ENCODE results near the gene ATP2C2. TPM values are rescaled to one million over a fixed set of nuclear protein-coding genes. Genes with fewer than 3 reads are reported as not detected.

The ATP2C2 gene
- total RNA-seq, 1 donor from 2014 or later = not detected

DNA sequence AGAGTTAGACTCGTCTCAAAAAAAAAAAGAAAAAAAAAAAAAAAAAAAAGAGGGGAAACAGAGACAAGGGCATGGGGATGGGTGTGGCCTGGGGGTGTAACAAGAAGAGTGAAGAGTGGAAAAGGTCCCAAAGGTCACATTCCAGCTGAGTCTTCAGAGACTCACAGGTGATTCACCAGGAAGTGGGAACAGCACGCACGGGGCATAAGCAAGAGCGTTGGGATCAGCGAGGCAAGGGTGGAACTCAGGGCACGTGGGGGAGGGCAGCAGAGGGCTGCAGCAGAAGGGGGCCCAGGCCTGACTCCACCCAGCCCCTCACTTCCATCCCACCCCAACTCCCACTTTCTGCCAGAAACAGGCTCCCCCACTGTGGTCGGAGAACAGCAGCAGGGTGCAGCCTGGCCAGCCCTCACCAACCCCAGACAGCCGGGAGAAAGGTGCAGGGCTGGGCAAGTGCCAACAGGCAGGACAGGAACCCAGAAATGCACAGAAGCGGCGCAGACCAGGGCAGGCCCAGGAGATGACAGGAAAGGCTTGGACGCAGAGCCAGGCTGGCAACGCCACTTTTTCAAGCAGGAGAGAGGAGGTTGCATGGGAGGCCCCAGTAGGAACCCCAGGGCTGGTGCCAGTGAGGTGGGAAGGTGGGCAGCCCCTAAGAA, 132.9 kb downstream of the ATP2C2 start:
- TF ChIP-seq, protein P1, sequence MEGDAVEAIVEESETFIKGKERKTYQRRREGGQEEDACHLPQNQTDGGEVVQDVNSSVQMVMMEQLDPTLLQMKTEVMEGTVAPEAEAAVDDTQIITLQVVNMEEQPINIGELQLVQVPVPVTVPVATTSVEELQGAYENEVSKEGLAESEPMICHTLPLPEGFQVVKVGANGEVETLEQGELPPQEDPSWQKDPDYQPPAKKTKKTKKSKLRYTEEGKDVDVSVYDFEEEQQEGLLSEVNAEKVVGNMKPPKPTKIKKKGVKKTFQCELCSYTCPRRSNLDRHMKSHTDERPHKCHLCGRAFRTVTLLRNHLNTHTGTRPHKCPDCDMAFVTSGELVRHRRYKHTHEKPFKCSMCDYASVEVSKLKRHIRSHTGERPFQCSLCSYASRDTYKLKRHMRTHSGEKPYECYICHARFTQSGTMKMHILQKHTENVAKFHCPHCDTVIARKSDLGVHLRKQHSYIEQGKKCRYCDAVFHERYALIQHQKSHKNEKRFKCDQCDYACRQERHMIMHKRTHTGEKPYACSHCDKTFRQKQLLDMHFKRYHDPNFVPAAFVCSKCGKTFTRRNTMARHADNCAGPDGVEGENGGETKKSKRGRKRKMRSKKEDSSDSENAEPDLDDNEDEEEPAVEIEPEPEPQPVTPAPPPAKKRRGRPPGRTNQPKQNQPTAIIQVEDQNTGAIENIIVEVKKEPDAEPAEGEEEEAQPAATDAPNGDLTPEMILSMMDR (IDR thresholded peaks at IDR 0.05) = no peak
- no peaks in the 10 kb centered on the region for H3K27me3 ChIP-seq
- intact Hi-C loops (cut with DNase I) = loop anchor here (10.0 kb wide), 1 partner anchor 386 kb away; the partner anchor contains the start of gene MBTPS1
- H3K4me3 ChIP-seq = no peak overlapping the region
- H3K4me1 ChIP-seq = peaks cover 0 to 7% of the 10 kb centered on the region in 2 donors
- H3K9me3 ChIP-seq = no peaks in the 10 kb centered on the region
- H3K27ac ChIP-seq = no peak overlapping the region
- DNase-seq (ENCODE audit: low spot score in 2 of 2) = no peak
- peaks cover 15 to 31% of the 10 kb centered on the region in 2 donors for H3K36me3 ChIP-seq

DNA sequence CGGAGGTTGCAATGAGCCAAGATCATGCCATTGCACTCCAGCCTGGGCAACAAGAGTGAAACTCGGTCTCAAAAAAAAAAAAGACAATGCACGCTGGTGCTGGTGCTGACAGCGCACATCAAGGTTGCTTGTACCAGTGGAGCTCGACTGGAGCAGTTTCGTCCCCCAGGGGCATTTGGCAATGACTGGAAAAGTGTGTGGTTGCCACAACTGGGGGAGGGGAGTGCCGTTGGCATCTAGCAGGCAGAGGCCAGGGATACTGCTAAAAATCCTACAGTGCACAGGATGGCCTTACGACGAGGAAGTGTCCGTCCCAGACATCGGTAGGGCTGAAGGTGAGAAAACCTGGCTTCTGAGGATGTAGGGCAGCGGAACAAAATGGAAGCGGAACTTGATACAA, 133.7 kb downstream of the ATP2C2 start:
- intact Hi-C loops (cut with DNase I) = loop anchor here (10.0 kb wide), 1 partner anchor 387 kb away; the partner anchor contains the start of gene MBTPS1
- Histone ChIP-seq H3K27me3 (no peaks in the 10 kb centered on the region), H3K36me3 (peaks cover 8 to 23% of the 10 kb centered on the region in 2 donors), H3K4me1 (peaks cover 0 to 7% of the 10 kb centered on the region in 2 donors), H3K9me3 (no peaks in the 10 kb centered on the region), H3K4me3 (no peak overlapping the region), H3K27ac (no peak overlapping the region)
- TF ChIP-seq, protein P1 (IDR thresholded peaks at IDR 0.05) = no peak
- no peak for DNase-seq (ENCODE audit: low spot score in 2 of 2)

DNA sequence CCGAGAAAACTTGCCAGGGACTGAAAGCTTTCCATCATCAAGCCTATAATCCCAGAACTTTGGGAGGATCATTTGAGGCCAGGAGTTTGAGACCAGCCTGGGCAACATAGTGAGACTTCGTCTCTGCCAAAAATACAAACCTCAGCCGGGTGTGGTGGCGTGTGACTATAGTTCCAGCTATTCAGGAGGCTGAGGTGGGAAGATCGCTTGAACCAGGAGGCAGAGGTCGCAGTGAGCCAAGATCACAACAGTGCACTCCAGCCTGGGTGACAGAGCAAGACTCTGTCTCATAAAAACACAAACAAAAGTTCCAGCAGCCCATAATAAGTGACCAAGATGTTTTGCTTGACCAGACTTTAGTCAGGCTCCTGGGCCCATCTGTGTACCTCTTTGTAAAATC, 134.2 kb downstream of the ATP2C2 start:
- intact Hi-C loops (cut with DNase I) = loop anchor here (10.0 kb wide), 1 partner anchor 388 kb away; the partner anchor contains the start of gene MBTPS1
- no peaks in the 10 kb centered on the region for H3K9me3 ChIP-seq
- no peak for DNase-seq (ENCODE audit: low spot score in 2 of 2)
- H3K36me3 ChIP-seq = peaks cover 3 to 17% of the 10 kb centered on the region in 2 donors
- TF ChIP-seq, protein P1 (IDR thresholded peaks at IDR 0.05) = no peak
- H3K4me3 ChIP-seq = no peak overlapping the region
- H3K27me3 ChIP-seq = no peaks in the 10 kb centered on the region
- H3K27ac ChIP-seq = no peak overlapping the region
- H3K4me1 ChIP-seq = peaks cover 0 to 7% of the 10 kb centered on the region in 2 donors

DNA sequence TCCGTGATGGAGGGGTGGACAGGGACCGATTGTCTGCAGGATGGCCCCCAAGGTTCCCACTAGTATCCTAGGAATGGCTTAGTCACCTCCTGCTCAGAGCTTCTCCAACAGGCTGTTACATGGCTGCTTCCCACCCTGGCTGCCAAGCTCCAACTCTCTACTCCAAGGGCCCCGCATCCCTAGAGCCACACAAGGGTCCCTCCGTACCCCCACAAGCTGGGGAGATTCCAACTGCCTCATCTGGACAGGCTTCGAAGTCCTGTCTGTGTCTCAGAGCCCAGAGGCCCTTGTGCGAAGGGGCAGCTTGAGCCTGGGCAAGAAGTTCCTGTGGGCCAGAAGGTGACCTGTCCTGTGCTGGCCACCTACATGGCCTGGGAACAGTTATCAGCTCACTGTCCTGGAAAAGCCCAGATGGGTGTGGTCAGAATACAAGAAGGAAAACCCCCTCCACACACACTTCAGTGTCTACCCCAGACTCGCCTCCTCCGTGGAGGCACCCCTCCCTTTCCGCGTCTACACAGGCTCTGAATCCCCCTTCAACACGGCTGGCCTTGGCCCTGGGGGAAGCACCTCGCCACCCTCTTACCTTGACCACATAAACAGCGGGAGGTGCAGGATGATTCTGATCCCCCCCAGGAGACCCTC, 135.5 kb downstream of the ATP2C2 start:
- Histone ChIP-seq H3K4me3 (peak overlapping the region; percentile 75 to 78), H3K9me3 (no peaks in the 10 kb centered on the region), H3K4me1 (peaks cover 0 to 7% of the 10 kb centered on the region in 2 donors), H3K27ac (peak overlapping the region; percentile 69 to 83), H3K36me3 (peaks cover 0 to 12% of the 10 kb centered on the region in 2 donors), H3K27me3 (no peaks in the 10 kb centered on the region)
- DNase-seq (ENCODE audit: low spot score in 2 of 2) = no peak
- intact Hi-C loops (cut with DNase I) = loop anchor here (1.0 to 10.0 kb wide), 3 partner anchors 23 to 389 kb away; partner anchors contain the start of genes COTL1 and MBTPS1
- TF ChIP-seq, protein P1 (IDR thresholded peaks at IDR 0.05) = no peak

DNA sequence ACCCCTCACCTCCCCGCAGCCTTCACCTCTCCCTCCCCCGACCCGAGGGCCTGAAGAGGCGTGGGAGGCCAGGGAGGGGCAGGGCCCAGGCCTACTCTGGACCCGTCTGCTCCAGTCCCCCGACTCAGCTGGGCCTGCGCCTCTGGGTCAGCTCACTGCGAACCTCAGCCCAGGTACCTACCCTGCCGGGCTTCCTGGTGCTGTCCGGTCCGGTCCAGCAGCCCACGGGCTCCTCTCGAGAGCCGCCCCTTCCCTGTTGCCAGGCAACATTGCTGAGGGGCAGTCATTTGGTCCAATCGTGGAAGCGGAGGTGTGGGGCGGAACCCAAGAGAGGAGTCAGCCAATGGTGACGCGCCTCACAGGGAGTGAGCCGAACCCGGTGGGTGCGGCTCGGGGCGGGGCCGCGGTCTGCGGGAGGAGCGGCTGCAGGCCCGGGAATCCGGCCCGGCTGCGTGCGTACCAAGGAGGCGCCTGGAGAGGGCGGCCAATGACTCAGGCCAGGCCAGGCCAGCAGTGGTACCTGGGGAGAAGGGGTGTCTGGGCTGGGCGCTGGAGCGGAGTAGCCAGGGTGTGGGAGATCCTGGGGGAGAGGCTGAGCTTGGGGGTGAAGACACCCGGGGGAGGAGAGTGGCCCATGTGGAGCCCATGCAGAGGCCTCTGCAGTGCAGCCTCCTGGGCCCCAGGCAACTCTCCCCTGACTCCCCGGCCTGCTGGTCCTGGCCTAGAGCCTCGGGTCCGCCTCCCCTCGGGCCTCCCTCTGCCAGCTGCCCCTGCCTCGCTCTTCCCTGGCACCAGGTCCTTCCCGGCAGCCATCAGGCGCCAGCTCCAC, 136.3 kb downstream of the ATP2C2 start, which contains the start of gene MEAK7:
Gene MEAK7, minus strand, starts transcription at position 240 of the 829 bp plus-strand sequence. CDS start 6,573 bp downstream, outside the sequence.
- peaks cover 0 to 7% of the 10 kb centered on the region in 2 donors for H3K4me1 ChIP-seq
- H3K36me3 ChIP-seq = peaks cover 0 to 12% of the 10 kb centered on the region in 2 donors
- intact Hi-C loops (cut with DNase I) = loop anchor here (1.0 to 10.0 kb wide), 3 partner anchors 22 to 390 kb away; partner anchors contain the start of genes COTL1 and MBTPS1
- DNase-seq (ENCODE audit: low spot score in 2 of 2) = peak; percentile 97 to 99
- peak within 1 kb of the TSS; percentile 75 to 78 for H3K4me3 ChIP-seq
- H3K27me3 ChIP-seq = no peaks in the 10 kb centered on the region
- H3K9me3 ChIP-seq = no peaks in the 10 kb centered on the region
- TF ChIP-seq, protein P1 (IDR thresholded peaks at IDR 0.05) = peak in 2 of 3 experiments; percentile 5 to 18
- H3K27ac ChIP-seq = peak within 1 kb of the TSS; percentile 83 to 92

Measured in ascending aorta (tissue), 2 donors.